H4 (cell line): Measurements from ENCODE around the gene CACNA1B. TPM values are rescaled to one million over a fixed set of nuclear protein-coding genes. Genes with fewer than 3 reads are reported as not detected.
"Not testable (repeated sequence)": the region's sequence is repeated elsewhere in the genome, so short reads cannot be mapped to it uniquely, and the experiment has no call there.

Experiments used
- DNase-seq: peaks from one replicate; pipeline ENCODE4 v3.0.0-alpha.2; 2015; ENCODE audit warnings: low spot score
- total RNA-seq: library from RNA; depleted of rRNA; stranded (reverse); fragments of >200 nt; shearing (Covaris generic); gene quantifications from 2 replicates; pipeline ENCODE4 v1.2.3, GENCODE V29; 2014

CACNA1B gene
- total RNA-seq, 1 experiment from 2014 or later: not detected

DNA sequence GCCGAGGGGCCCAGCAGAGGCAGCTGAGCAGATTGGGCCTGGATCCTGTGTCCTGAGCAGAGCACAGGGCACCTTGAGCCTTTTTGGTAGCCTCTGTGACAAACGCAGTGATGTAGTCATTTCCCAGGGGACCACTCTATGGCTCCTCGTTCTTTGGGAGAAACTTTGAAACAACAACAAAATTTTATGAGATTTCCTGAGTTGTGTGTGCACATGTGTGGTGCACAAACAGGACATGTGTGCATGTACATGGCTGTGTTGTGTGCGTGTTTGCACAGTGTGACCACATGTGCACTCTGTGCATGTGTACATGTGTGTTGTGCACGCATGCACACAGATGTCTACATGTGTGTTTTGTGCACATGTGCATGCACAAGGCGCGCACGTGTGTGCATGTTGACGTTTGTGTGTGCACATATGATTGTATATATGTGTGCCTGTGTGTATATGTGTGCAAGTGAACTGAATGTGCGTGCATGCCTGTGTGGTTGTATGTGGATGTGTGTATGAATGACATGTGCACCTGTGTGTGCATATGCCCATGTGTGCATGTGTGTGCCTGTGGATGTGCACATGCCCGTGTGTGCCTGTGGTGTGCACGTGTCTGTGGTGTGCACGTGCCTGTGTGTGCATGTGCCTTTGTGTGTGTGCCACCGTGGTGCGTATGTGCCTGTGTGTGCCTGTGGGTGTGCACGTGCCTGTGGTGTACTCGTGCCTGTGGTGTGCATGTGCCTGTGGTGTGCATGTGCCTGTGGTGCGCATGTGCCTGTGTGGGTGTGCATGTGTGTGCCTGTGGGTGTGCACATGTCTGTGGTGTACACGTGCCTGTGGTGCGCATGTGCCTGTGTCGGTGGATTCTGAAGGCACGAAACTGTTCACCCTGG is 221.6 kb downstream of the CACNA1B start:
- DNase-seq: no peak

- DNase-seq: no peak
Measured at GRCh38 chr9:138099803-138100598, 222.4 kb downstream of the CACNA1B start.

- DNase-seq: no peak
Measured at GRCh38 chr9:138100711-138101350, 223.2 kb downstream of the CACNA1B start.

GRCh38 chr9:138101444-138102234 is 224.1 kb downstream of the CACNA1B start:
- no peak for DNase-seq

DNA sequence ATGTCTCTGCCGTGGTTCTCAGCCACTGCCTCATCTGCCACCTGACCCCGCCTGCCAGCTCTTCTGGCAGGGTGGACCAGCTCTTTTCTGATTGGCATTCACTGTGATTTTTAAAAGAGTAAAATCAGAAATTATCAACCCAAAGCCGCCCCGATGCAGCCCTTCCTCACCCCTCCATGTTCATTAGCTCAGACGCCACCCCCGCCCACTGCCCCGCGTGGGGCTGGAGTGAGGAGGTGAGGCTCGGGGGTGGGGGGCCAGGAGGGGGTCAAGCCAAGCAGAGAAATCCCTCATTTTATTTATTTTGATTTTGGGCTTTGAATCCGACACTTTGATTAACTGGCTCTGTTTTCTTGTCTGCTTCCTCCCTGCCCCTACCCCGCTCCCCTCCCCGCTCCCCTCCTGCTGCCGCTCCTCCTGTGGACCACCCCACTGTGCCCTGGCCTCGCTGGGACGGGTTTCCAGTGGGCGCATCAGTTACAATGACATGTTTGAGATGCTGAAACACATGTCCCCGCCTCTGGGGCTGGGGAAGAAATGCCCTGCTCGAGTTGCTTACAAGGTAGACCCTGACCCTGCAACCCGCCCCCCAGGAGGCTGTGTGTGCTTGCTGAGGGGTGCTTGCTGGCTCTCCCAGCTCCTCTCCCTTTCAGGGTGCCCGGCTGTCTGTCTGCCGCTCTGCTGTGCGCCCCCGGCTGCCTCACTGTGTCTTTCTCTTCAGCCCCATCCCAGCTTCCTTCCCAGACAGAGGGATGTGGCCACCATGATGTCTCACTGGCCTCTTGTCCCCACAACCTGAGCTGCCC is 224.9 kb downstream of the CACNA1B start:
- DNase-seq: no peak

- no peak for DNase-seq
Measured at GRCh38 chr9:138103111-138103848, 225.7 kb downstream of the CACNA1B start.

- DNase-seq: no peak
Measured at GRCh38 chr9:138103849-138104206, 226.2 kb downstream of the CACNA1B start.

- DNase-seq: no peak
Measured at GRCh38 chr9:138104251-138105122, 226.9 kb downstream of the CACNA1B start.

GRCh38 chr9:138105123-138105415 is 227.5 kb downstream of the CACNA1B start:
- DNase-seq: no peak

DNA sequence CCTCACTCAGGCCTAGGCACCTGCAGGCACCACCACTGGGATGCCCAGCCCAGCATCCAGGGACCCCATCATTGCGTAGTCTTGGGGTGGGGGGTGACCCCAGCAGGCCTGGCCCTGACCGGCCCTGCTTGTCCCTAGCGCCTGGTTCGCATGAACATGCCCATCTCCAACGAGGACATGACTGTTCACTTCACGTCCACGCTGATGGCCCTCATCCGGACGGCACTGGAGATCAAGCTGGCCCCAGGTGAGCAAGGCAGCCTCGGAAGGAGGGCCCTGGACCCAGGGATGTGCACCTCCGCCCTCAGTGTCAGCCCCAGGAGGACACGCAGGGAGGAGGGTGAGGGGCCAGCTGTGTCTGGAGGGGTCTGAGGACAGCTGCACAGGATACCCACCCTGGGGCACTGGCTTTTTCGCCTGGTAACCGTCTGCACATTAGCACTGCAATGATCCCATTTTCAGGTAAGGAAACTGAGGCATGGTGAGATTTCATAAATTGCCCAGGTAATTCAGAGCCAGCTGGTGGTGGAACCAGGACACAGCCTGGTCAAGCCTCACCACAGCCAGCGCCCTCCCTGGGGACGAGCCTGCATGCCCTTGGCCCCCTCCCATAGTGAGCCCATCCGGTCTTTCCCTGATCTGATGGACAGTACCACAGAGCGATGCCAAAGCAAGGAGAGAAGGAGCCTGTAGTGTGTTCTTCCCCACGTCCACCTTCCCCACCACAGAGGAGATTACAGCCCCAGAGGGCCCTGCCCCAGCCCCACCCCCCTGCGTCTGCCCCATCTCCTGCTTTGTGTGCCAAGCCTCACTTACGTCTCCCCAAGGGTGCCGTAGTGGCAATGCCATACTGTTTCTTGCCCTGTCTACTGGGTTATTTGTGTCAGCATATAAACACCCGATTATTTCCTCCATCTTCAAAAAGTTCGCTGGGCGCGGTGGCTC is 228.3 kb downstream of the CACNA1B start:
- DNase-seq: no peak

- DNase-seq: not testable (repeated sequence)
Measured at GRCh38 chr9:138107039-138107438, 229.5 kb downstream of the CACNA1B start.

- DNase-seq: no peak
Measured at GRCh38 chr9:138111607-138112006, 234.0 kb downstream of the CACNA1B start.

GRCh38 chr9:138112090-138112748 is 234.6 kb downstream of the CACNA1B start:
- DNase-seq: no peak

GRCh38 chr9:138112791-138113600 is 235.4 kb downstream of the CACNA1B start:
- DNase-seq: no peak

GRCh38 chr9:138113701-138114325 is 236.2 kb downstream of the CACNA1B start:
- peak; percentile 39 for DNase-seq
